Breast epithelium (tissue), 3 donors: ENCODE results near the gene F8A2.
"Not testable (repeated sequence)": the region's sequence is repeated elsewhere in the genome, so short reads cannot be mapped to it uniquely, and the experiment has no call there.

Experiments used
- POLR2A ChIP-seq: fragments of 450-650 bp; IDR thresholded peaks from one replicate; pipeline ENCODE4 v1.6.1; 2016; ENCODE audit warnings: antibody characterized with exemption, mild to moderate bottlenecking, moderate library complexity
- POLR2AphosphoS5 ChIP-seq, 3 donors: sonication (generic); formaldehyde crosslinking; IDR thresholded peaks; one replicate each; pipeline ENCODE4 v1.6.1; 2017; ENCODE audit warnings: antibody characterized with exemption in 3 of 3
- TF ChIP-seq, protein P1 (sequence below), 3 donors: fragments of 450-650 bp; IDR thresholded peaks; one replicate each; pipeline ENCODE4 v1.5.1; 2016 to 2017; ENCODE audit warnings: antibody characterized with exemption in 3 of 3, mild to moderate bottlenecking in 3 of 3, moderate library complexity in 3 of 3

DNA sequence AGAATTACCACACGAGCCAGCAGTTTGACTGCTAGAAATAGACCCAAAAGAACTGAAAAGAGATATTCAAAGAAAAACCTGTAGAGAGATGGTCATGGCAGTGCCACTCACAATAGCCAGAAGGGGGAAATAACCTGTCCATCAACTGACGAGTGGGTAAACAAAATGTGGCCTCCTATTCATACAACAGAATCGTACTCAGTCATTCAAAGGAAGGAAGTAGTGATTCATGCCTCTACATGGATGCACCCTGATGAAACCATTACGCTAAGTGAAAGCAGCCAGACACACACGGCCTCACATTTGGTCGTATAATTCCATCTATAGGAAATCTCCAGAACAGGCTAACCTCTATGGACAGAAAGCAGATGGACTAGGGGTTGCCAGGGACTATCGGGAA, 2.1 kb upstream of the F8A2 start:
- TF ChIP-seq, protein P1, sequence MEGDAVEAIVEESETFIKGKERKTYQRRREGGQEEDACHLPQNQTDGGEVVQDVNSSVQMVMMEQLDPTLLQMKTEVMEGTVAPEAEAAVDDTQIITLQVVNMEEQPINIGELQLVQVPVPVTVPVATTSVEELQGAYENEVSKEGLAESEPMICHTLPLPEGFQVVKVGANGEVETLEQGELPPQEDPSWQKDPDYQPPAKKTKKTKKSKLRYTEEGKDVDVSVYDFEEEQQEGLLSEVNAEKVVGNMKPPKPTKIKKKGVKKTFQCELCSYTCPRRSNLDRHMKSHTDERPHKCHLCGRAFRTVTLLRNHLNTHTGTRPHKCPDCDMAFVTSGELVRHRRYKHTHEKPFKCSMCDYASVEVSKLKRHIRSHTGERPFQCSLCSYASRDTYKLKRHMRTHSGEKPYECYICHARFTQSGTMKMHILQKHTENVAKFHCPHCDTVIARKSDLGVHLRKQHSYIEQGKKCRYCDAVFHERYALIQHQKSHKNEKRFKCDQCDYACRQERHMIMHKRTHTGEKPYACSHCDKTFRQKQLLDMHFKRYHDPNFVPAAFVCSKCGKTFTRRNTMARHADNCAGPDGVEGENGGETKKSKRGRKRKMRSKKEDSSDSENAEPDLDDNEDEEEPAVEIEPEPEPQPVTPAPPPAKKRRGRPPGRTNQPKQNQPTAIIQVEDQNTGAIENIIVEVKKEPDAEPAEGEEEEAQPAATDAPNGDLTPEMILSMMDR (IDR thresholded peaks at IDR 0.05): not testable (repeated sequence)
- TF ChIP-seq POLR2AphosphoS5 (IDR thresholded peaks at IDR 0.05); POLR2A: not testable (repeated sequence)
